HG03521 (cell line): ENCODE measurements around the gene SMIM3.
A peak's percentile ranks its signal among the peaks of the same experiment; 100 is the strongest.
"Not testable (repeated sequence)": the region's sequence is repeated elsewhere in the genome, so short reads cannot be mapped to it uniquely, and the experiment has no call there.

ENCODE experiments used
- ATAC-seq: cut with Tn5 transposase; IDR thresholded peaks from one replicate; pipeline ENCODE4 v1.9.1; 2021; ENCODE audit warnings: mild to moderate bottlenecking, moderate library complexity; ENCODE audit not compliant: unreplicated experiment

Gene SMIM3

DNA sequence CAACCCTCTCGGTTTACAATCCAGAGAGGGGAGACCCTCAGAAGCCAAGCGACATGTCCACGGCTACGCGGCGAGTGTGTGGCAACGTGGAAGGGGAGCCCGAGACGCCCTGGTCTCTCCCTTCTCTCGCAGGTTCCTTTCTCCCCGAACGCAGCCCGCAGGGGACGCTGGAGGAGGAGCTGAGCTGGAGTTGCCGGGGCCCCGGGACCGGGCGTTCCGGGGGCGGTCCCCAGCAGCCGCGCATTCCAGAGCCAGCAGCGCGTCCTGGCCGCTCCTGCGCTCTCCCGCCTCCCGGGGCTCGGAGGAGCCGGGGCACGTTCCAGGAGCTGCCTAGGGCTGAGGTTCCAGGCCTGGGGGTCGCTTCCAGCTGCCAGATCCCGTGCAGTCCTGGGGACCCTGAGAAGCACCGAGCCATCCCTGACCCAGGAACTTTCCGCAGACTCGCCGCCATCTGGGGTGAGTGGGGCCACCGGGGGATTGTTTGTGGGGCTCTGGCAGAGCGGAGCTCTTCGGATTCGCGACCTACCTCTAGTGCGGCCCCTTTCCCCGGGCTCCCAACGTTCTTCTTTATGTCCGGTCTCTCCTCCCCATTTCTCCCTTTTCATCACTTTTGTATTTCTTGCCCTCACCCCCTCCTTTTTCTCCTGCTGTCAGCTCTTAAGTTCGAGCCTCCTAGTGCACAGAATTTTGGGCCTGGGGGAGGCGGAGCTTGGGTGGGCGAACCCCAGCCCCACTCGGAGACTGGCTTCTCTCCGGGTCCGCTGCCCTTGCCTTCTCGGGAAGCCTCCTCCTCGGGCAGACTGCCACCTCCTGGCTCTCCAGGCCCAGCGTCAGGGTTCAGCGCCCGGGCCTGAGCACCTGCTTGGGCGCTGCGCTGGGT is at the start of gene SMIM3:
TSS of gene SMIM3 (plus strand) at position 241 of the 880 bp plus-strand sequence. CDS start 16,684 bp downstream, outside the sequence.
- no peak for ATAC-seq

- ATAC-seq = no peak
These were observed 48.7 kb upstream of the SMIM3 start for GRCh38 chr5:150729859-150730258.

DNA sequence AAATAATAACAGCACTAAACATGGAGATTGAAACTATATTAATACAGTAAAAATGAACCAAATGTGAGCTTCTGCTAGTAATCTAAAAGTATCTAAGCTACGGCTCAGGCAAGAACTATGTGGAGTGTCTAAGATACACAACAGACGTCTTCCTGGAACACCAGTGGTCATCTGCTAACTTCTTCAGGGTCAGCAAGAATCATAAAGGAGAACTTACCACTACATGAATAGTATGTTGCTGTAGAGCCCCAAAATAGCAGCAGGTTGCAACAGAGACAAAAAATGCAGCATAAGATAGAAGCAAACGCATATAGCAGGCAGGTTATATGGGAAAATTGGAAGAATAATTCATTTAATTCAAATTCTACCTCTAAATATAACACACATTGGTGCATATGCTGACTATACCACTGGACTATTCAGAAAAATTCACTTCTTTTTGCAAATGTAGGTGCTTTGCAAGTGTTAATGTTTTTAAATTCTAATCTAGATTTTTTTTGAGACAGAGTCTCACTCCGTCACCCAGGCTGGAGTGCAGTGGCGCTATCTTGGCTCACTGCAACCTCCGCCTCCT is 46.8 kb upstream of the SMIM3 start:
- ATAC-seq = no peak

GRCh38 chr5:150734579-150735384 is 43.8 kb upstream of the SMIM3 start:
- peak; percentile 53 for ATAC-seq

- no peak for ATAC-seq
These were observed 39.7 kb upstream of the SMIM3 start for GRCh38 chr5:150738862-150739261.

- no peak for ATAC-seq
These were observed 37.6 kb upstream of the SMIM3 start for GRCh38 chr5:150740992-150741391.

GRCh38 chr5:150742455-150743141 is 36.0 kb upstream of the SMIM3 start:
- not testable (repeated sequence) for ATAC-seq

- not testable (repeated sequence) for ATAC-seq
These were observed 35.4 kb upstream of the SMIM3 start for GRCh38 chr5:150743142-150743488.

- ATAC-seq = no peak
These were observed 28.1 kb upstream of the SMIM3 start for GRCh38 chr5:150750469-150750868.

- ATAC-seq = no peak
These were observed 27.3 kb upstream of the SMIM3 start for GRCh38 chr5:150751096-150751891.

DNA sequence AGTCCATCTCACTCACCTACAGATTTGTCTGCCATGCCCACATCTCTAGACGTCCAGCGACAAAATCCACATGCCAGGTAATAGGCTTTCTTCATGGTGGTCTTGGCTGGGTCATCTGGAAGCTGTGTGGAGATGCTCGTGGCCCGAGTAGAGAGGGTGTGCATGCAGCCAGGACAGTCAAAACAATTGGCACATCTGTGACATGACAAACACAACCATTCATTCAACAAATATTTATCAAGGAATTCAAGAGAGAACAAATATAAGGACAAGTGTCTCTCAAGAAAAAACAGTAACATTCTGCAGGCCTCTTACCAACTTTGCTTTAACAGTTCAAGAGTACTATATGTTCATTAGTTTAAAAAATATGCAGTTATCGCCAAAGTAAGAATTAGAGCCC is 25.1 kb upstream of the SMIM3 start:
- ATAC-seq = no peak

DNA sequence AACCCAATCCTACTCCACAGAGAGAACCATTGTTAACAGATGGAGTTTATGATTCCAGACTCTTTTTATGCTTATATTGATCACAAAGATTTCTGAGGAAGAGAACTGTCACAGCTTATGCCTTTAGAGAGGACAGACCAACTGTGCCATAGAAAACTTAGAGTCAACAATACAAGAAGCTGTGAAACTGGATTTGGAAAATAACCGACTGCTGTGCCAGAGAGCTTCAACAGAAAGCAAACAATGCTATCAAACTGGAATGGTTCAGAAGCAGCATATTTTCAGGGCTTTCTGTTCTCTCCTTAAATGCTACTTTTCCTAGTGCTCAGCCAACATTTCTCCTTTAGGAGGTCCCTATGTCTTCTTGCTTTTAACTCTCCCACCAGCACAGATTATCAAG is 24.7 kb upstream of the SMIM3 start:
- ATAC-seq = no peak

DNA sequence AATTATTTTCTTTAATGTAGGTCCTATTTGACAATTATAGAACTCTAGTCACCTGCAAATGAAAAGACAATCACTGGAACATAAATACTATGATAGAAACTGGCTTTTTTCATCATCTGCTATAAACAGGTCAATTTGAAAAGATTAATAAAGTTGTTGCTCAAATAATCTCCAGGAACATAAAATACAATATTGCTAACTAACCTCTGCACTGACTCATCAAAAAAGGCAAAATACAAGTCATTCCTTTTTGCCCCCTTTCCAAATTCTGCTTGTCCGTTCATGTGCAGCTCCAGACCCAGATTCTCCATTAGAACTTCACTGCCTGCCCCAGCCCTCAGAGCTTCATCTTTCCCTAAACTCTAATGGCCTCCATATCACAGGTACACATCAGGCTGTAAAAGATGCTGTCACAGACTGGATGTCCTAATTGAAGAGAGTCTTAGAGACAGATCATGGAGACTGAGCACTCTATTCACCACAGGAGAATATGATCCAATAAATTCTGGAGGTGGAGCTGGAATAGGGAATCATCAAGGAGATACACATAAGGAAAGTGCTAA is 21.4 kb upstream of the SMIM3 start:
- no peak for ATAC-seq

DNA sequence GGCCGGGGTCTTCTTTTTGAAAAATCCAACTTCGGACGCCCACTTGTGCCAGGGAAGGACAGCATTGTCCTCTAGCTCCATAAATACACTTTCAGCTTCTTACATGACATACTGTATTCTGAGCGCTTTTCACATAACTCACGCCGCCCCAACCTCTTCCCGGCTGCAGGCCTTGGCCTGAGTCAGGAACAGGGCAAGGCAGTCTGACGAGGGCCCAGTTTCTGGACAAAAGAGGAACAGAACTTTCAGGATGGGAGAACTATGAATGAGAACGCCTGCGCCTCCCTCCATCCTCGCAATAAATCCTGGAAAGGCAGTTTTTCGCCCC is 20.4 kb upstream of the SMIM3 start:
- peak; percentile 12 for ATAC-seq

- ATAC-seq = peak; percentile 95
These were observed 19.8 kb upstream of the SMIM3 start, which contains the start of gene DCTN4 for GRCh38 chr5:150758531-150759333. Gene DCTN4 (minus strand): TSS chr5:150759017. CDS start chr5:150758993, 24 bp downstream.

DNA sequence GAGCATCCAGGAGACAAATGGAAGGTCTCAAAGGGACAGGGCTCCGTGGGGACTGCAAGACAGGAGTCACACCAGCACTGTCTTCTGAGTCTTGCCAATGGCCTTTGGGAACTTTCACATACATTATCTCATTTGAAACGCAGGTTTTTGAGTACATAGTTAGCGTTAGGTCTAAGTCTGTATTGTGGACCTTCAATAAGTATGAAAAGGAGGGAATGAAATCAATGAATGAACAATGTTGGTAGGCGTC is 19.3 kb upstream of the SMIM3 start:
- ATAC-seq = no peak

- no peak for ATAC-seq
These were observed 16.3 kb upstream of the SMIM3 start for GRCh38 chr5:150762211-150762610.

- no peak for ATAC-seq
These were observed 15.4 kb upstream of the SMIM3 start for GRCh38 chr5:150763023-150763769.

DNA sequence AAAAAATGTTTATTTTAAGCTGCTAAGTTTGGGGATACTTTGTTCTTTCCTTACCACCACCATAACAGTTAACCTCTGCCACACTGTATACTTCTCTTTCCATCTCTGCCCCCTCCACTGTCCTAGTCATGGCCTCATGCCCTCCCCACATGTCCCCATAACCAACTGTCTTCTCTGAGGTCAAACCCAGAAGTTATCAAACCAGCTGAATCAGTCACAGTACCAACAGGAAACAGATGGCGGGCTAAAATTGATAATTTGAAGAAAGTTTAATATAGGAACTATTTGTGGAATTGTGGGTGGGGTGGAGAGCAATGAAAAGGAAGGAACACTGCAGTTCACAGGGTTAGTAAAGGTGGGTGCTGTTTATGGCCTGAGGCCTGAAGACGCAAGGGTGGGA is 14.0 kb upstream of the SMIM3 start:
- ATAC-seq = no peak
